ENCODE results near the gene GRM7.

- TF ChIP-seq CTCF (IDR thresholded peaks at IDR 0.05; ENCODE audit: insufficient read depth, low read length) (no peak), POLR2AphosphoS5 (IDR thresholded peaks at IDR 0.05; ENCODE audit: low read depth) (no peak), GABPA (IDR thresholded peaks at IDR 0.05; ENCODE audit: low read depth) (no peak)
- TF ChIP-seq, protein P1, sequence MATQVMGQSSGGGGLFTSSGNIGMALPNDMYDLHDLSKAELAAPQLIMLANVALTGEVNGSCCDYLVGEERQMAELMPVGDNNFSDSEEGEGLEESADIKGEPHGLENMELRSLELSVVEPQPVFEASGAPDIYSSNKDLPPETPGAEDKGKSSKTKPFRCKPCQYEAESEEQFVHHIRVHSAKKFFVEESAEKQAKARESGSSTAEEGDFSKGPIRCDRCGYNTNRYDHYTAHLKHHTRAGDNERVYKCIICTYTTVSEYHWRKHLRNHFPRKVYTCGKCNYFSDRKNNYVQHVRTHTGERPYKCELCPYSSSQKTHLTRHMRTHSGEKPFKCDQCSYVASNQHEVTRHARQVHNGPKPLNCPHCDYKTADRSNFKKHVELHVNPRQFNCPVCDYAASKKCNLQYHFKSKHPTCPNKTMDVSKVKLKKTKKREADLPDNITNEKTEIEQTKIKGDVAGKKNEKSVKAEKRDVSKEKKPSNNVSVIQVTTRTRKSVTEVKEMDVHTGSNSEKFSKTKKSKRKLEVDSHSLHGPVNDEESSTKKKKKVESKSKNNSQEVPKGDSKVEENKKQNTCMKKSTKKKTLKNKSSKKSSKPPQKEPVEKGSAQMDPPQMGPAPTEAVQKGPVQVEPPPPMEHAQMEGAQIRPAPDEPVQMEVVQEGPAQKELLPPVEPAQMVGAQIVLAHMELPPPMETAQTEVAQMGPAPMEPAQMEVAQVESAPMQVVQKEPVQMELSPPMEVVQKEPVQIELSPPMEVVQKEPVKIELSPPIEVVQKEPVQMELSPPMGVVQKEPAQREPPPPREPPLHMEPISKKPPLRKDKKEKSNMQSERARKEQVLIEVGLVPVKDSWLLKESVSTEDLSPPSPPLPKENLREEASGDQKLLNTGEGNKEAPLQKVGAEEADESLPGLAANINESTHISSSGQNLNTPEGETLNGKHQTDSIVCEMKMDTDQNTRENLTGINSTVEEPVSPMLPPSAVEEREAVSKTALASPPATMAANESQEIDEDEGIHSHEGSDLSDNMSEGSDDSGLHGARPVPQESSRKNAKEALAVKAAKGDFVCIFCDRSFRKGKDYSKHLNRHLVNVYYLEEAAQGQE (IDR thresholded peaks at IDR 0.05; ENCODE audit: insufficient replicate concordance, low read depth), result no peak
Measured at GRCh38 chr3:7744850-7745249, 883.9 kb downstream of the GRM7 start.

Measured in HL-60 (cell line).